Choroid plexus epithelial cell (primary cell): Measurements from ENCODE around the gene SGTB.
A peak's percentile ranks its signal among the peaks of the same experiment; 100 is the strongest.

Experiments
- DNase-seq: peaks from one replicate; pipeline ENCODE4 v3.0.0-alpha.2; 2010; ENCODE audit warnings: low read depth
- H3K4me3 ChIP-seq: 2 replicates; pipeline ENCODE4 v1.5.1; 2011; ENCODE audit warnings: low read depth, mild to moderate bottlenecking, control low read depth, low read length, moderate library complexity
- CTCF ChIP-seq: conservative IDR thresholded peaks from 2 replicates; pipeline ENCODE4 v1.5.1; 2011; ENCODE audit warnings: low read depth, mild to moderate bottlenecking, control low read depth, inconsistent platforms, low read length, moderate library complexity

SGTB gene

GRCh38 chr5:65663804-65664521 lies 57.9 kb downstream of the SGTB start:
- peak; percentile 53 for TF ChIP-seq CTCF
- peak; percentile 16 for DNase-seq
- H3K4me3 ChIP-seq, result no peak overlapping the region

- H3K4me3 ChIP-seq, result no peak overlapping the region
- no peak for DNase-seq
- no peak for TF ChIP-seq CTCF
Measured at GRCh38 chr5:65654713-65655112, 67.2 kb downstream of the SGTB start.

- TF ChIP-seq CTCF, result no peak
- DNase-seq, result no peak
- H3K4me3 ChIP-seq, result no peak overlapping the region
Measured at GRCh38 chr5:65651144-65651543, 70.8 kb downstream of the SGTB start.

GRCh38 chr5:65647941-65648340 lies 74.0 kb downstream of the SGTB start:
- H3K4me3 ChIP-seq, result no peak overlapping the region
- no peak for TF ChIP-seq CTCF
- DNase-seq, result no peak

- no peak overlapping the region for H3K4me3 ChIP-seq
- DNase-seq, result no peak
- TF ChIP-seq CTCF, result no peak
Measured at GRCh38 chr5:65646938-65647337, 75.0 kb downstream of the SGTB start.

- H3K4me3 ChIP-seq, result no peak overlapping the region
- no peak for TF ChIP-seq CTCF
- DNase-seq, result no peak
Measured at GRCh38 chr5:65640240-65640639, 81.7 kb downstream of the SGTB start.

- no peak overlapping the region for H3K4me3 ChIP-seq
- DNase-seq, result no peak
- TF ChIP-seq CTCF, result no peak
Measured at GRCh38 chr5:65630981-65631380, 90.9 kb downstream of the SGTB start.
